GM20431 (cell line): ENCODE results near the gene GPR155.
"Not testable (repeated sequence)": the region's sequence is repeated elsewhere in the genome, so short reads cannot be mapped to it uniquely, and the experiment has no call there.

ENCODE experiments used
- in situ Hi-C: fragments of 300-500 bp; cut with MseI, MboI; formaldehyde crosslinking; loops from one replicate; pipeline ENCODE4 v1.15.0; 2020; ENCODE audit warnings: low sequenced_read_pairs; ENCODE audit not compliant: unreplicated experiment

GPR155 gene

DNA sequence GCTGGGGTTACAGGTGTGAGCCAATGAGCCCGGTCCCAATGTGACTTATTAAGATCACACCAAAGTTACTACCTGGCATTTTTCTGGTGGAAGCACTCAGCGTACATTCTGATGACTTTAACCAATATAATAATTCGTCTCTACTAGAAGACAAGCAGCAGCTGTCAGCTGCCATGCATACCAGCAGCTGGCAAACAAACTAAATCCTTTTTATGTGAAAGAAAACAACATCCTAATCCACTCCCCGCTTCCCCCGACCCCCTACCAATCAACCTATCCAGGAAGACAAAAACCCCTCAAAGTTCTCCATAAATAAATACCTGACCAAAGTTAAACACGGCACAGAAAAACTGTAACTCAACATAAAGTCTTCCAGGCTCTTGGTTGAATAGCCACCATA, 42.1 kb downstream of the GPR155 start:
- in situ Hi-C loops, result no loop called here

DNA sequence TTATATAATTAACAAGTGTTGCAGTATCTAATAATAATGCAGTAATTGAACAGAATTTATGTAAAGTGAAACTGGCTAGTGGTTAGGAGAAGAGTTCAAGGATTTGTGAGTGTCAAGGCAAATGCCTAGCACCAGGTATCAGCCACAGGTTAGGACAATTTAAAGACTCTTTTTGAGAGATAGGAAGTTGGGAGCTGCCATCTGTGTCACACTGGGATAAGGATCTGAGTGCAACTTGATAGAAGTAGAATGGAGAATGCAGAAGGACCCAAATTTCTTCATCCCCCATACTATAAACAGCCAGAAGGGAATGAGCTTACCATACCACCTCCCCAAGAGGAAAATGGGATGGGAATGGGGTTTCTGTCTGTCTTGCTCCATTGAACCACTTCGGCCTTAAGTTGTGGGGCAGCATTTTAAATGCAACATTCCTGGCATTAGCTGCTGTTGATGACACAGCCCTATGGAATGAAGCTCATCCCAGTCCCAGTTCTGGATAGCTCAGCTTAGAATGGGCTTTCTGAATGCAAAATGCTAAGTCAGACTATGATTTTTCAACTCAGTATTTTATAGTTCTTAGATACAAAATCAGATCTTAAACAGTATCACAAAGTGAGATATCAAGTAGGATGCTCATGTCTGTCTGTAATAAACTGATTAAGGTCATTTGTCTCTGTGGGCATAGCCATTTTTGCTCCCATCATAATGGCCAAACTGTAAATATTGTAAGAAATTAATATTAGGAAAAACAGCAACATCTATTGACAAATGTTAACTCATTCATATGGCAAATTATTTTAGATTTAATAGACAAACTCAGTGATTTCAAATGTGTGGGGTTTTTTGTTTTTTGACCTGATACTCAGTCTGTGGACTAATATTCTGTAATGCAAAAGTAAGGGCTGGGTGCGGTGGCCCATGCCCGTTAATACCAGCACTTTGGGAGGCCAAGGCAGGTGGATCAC, 44.0 kb downstream of the GPR155 start:
- in situ Hi-C loops, result no loop called here

DNA sequence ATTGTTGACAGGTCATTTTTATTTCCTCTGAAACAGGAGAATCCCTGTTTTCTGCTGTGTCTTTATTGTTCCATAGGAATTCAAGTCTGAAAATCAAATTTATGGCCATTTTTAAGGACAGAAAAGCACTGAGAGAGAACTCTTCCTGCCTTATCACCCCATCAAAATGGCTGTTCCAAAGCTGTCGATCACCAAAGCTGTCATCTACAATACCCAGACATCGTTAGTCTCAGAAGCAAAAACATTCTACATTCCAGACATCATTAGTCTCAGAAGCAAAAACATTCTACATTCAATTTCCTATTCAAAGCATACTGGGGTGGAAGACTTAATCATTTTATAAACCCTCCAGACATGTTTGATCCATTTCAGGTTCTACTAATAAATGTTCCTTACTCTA, 46.9 kb downstream of the GPR155 start:
- in situ Hi-C loops, result no loop called here

DNA sequence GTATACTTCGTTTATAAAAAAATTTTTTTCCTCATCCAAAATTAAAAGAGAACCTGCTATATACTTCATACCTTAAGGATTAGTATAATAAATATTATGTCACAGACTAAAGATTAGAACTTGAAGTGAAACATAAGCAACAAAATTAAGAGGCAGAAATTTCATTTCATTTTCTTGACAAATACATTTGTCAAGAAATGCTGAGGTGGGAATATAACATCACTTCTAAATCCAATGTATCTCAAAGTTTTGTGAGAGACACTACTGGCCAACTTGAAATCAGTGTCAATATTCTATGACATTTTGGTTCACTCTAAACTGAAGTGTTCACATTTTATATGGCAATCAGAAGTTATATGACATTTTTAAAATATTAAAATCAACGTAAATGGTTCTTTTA, 47.5 kb downstream of the GPR155 start:
- in situ Hi-C loops, result no loop called here

DNA sequence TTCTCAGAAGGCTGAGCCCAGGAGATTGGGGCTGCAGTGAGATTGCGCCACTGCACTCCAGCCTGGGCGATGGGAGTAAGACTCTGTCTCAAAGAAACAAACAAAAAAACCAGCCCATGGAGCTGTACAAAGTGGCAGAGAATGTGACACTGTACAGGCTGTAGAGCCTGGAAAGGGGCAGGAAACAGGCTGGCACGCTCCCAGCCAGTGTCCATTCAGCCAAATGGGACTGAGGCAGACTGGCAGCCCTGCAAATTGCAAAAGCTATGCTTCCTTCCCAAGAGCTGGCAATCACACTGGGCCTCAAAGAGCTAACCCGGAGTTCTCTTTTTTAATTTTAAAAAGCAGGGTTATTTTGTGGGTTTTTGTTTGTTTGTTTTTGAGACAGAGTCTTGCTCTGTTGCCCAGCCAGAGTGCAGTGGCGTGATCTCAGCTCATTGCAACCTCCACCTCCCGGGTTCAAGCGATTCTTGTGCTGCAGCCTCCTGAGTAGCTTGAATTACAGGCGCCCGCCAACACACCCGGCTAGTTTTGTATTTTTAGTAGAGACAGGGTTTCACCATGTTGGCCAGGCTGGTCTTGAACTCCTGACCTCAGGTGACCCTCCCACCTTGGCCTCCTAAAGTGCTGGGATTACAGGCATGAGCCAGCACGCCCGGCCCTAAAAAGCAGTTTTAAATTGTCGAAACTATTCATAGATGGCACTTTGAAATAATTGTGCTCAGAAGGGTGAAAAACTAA, 48.5 kb downstream of the GPR155 start:
- in situ Hi-C loops, result no loop called here

DNA sequence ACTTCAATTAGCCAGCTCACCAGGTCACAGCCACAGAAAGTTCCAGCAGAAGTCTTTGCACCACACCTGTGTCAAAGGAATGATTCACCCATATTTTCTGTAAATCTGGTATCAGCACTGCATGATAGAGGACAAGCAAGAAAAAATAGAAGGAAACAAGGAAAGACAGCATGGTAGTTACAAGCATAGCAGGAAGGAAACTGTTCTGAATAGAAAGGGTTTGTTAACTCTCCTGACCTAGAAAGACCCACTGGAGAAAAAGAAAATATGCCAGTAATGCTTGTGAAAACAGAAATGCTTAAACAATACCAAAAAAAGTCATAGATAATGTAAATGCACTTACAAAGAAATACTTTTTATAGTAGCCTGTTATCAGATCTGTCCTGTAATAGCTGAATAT, 50.5 kb downstream of the GPR155 start:
- in situ Hi-C loops, result no loop called here

DNA sequence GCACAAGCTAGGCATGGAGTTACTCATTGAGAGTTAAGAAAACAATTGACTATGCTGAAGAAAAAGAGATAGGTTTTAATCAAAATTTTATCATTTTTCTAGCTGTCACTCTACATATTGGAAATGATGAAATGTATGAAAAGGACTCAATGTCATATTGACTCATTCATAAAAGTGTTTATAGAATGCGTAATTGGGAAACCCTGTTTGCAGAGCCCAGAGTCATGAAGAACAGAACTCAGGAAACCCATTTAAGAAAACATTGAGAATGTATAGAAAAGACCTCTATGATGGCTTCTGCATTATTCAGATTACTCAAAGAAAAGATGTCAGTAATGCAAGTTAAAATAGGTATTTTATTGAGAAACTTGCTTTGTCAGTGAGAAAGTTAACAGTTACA, 54.9 kb downstream of the GPR155 start:
- in situ Hi-C loops, result no loop called here

DNA sequence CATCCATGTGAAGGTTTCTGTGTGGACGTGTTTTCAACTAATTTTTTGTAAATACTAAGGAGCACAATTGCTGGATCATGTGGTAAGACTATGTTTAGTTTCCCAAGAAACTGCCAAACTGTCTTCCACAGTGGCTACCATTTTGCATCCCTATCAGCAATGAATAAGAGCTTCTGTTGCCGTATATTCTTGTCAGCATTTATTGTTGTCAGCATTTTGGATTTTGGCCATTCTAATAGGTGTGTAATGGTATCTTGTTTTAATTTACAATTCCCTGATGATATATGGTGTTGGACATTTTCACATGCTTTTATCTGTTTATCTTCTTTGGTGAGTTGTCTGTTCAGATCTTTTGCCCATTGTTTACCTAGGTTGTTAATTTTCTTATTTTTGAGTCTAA, 56.8 kb downstream of the GPR155 start:
- in situ Hi-C loops, result no loop called here

DNA sequence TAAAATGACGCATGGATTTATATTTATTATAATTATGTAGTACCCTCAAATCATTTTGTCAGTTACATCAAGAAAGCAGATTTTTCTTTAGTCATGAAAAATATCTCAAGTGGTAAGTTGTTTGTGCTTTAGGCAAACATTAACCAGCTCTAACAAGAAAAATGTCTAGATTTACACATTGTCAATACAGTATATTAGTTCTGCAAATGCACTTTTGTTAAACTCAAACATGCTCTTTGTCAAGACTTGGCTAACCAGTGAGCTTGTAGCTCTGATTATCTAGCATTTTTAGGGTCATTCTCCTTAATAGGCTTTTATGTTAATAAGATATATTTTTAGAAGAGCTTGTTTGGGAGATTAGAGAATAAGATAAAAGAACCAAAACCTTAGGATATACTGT, 58.6 kb downstream of the GPR155 start:
- in situ Hi-C loops, result no loop called here

DNA sequence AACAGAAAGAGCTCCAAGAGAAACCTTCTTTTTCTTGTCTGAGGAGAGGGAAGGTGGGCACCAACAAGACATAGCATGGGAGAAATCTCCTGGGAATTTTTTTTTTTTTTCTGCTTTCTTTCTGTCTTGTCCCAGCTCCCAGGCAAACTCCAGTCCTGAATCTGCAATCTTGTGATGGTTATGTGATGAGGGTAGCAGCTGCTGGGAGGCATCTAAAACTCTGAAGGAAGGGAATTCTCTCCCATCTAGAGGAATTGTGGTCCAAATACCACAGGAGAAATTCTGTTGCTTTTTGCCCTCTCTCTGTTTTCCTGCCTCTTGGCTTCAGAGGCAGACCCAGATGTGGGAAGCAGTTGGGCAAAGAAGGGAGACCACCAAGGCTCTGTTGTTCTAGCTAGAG, 74.6 kb downstream of the GPR155 start:
- in situ Hi-C loops, result no loop called here

DNA sequence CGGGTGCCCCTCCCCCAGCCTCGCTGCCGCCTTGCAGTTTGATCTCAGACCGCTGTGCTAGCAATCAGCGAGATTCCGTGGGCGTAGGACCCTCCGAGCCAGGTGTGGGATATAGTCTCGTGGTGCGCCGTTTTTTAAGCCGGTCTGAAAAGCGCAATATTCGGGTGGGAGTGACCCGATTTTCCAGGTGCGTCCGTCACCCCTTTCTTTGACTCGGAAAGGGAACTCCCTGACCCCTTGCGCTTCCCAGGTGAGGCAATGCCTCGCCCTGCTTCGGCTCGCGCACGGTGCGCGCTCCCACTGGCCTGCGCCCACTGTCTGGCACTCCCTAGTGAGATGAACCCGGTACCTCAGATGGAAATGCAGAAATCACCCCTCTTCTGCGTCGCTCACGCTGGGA, 76.8 kb downstream of the GPR155 start:
- in situ Hi-C loops, result not testable (repeated sequence)

DNA sequence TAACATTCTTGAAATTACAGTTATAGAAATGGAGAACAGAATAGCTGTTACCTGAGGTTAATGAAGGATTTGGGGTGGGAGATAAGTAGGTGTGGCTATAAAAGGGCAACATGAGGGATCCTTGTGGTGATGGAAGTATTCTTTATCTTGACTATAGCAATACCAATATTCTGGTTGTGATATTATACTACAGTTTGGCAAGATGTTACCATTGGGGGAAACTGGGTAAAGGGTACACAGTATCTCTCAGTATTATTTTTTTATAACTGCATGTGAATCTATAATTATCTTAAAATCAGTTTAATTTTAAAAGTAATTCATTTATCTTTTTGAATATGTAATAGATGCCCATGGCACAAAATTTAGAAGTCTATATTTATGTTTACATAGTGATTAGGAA, 83.2 kb downstream of the GPR155 start:
- in situ Hi-C loops, result no loop called here

DNA sequence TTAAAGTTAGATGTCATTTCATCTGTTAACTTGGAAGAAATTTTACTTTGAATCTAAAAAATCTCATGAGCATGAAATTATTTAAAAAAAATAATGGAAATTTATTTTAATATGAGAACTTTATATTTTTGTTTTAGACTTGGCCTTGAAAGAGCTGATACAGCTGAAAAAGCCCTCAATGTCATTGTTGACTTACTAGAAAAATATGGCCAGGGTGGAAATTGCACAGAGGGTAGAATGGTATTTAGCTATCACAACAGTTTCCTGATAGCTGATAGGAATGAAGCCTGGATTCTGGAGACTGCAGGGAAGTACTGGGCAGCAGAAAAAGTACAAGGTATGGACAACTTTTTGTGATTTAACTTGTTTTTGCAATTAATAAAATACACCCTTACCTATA, 86.0 kb downstream of the GPR155 start:
- in situ Hi-C loops, result no loop called here

DNA sequence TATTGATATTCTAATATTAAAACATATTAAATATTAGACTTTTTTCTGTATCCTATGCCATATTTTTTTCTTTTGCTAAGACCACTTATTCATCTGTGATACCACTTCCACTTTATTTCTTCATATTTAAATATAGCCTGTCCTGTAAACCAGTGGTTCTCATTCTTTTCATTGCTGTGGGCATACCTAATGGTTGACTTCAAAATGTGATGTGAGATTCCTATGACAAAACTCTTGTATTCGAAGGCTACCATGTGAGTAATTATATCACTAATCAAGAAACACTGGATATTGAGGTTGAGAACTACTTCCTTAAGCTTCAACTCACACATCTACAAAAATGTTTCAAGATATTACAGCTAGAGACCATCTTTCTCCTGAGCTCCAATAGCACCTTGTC, 87.7 kb downstream of the GPR155 start:
- in situ Hi-C loops, result no loop called here

DNA sequence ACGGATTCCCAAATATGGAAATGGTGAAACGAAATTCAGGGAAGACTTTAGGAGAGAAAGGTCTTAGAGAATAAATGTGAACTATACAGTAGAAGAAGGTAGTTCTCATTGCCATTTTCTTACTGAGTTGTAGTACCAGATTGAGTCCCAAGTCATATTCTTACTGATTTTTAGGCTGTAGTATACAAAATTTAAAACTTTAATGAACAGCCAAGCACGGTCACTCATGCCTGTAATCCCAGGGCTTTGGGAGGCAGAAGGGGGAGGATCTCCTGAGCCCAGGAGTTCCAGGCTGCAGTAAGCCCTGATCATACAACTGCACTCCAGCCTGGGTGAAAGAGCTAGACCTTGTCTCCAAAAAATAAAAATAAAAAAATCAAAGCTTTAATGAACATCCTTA, 89.1 kb downstream of the GPR155 start:
- in situ Hi-C loops, result no loop called here

DNA sequence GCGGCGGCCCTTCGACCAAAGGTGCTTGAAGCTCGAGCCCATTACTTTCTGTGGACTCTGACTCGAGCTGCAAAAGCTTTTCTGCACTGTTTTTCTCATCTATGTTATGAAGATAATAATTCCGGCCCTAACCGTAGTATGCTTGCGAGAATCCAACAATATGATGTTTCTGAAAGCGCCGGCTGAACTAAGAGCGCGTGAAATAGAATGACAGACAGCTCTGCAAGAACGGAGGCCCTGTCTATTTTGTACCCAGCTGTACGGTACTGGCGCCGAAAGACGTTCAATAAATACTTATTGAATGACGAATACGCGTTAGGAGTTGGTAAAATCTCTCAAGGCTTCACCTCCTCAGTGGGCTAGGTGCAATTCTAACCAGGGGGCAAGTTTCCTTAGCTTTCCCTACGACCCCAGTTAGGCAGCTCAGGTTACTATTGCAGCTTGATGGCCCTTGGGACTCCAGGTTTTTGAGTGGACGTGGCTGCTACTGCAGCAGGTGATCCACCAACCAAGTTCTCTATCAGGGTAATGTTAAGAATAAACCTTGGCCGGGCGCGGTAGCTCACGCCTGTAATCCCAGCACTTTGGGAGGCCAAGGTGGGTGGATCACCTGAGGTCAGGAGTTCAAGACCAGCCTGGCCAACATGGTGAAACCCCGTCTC, 90.7 kb downstream of the GPR155 start:
- in situ Hi-C loops, result no loop called here

DNA sequence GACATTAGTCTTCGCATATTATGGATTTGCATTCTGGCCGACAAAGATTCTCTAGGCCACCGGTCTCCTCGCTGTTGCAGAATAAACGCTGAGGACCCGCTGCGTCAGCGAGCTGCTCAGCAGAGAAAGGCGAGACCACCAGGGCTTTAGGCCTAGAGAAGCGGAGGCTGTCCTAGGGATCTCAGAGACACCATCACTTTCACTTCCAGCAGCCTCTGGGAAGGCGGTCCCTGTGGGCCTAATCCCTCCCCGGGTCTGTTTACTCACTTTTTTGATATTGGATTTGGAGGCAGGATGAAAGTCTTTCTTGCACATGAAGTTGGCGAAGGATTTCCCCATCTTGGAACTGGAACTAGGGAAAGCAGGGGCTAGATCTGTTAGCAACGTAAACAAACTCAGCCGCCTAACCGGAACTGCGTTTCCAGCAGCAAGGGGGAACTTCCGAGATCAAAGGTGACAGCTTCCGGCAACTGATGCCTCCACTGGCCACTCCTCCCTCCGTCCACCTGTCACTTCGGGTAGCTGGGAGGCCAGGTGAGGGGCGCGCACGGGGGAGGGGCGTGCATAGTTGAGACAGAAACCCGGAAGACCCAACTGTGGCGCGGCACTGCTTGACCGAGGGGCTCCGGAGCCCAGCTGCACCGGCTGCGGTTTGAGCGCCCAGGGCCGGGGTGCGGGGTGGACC, 91.4 kb downstream of the GPR155 start, which contains the start of gene SCRN3:
Gene SCRN3 (plus strand): TSS at position 447 of the 685 bp plus-strand sequence. CDS start 2,554 bp downstream, outside the sequence.
- in situ Hi-C loops, result no loop called here

DNA sequence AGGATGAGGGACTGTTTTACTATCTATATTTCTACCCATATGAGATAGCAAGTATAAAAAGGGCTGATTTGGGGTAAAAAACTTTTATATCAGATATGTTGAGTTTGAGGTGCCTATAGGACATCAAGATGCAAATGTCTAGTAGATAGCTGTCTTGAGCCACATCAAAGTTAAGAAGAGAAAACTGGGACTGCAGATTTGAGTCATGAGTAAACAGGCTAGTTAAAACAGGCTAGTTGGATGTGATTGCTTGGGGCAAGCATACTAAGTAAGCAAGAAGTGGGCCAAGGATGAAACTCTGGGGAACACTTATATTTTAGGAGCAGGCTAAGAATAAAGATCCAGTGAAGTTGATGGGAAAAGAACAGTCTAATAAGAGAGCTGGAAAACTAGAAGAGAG, 94.1 kb downstream of the GPR155 start:
- in situ Hi-C loops, result no loop called here

DNA sequence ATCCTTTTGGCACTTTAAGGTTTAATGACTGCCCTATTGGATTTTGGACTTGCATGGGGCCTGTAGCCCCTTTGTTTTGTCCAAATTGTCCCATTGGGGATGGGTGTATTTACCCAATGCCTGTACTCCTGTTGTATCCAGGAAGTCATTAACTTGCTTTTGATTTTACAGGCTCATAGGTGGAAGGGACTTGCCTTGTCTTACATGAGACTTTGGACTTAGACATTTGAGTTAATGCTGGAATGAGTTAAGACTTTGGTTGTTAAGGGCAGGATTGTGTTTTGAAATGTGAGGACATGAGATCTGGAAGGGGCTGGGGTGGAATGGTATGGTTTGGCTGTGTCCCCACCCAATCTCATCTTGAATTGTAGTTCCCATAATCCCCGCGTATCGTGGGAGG, 96.5 kb downstream of the GPR155 start:
- in situ Hi-C loops, result not testable (repeated sequence)

DNA sequence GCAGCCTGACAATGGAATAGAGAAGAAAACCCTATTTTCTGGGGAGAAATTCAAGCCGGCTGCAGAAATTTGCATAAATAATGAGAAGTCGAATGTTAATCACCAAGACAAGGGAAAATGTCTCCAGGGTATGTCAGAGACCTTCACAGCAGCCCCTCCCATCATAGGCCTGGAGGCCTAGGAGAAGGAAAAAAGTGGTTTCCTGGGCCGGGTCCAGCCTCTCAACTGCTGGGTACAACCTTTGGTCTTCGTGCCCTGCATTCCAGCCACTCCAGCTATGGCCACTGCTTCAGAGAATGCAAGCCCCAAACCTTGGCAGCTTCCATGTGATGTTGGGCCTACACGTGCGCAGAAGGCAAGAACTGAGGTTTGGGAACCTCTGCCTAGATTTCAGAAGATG, 97.3 kb downstream of the GPR155 start:
- in situ Hi-C loops, result no loop called here
